GM21381 (cell line): ENCODE results near the gene PAIP2.
"Not testable (repeated sequence)": the region's sequence is repeated elsewhere in the genome, so short reads cannot be mapped to it uniquely, and the experiment has no call there.

Source experiments
- ATAC-seq: cut with Tn5 transposase; IDR thresholded peaks from one replicate; pipeline ENCODE4 v1.9.1; 2021; ENCODE audit warnings: mild to moderate bottlenecking, moderate library complexity; ENCODE audit not compliant: unreplicated experiment

The PAIP2 gene

GRCh38 chr5:139315056-139315615 lies 26.5 kb upstream of the PAIP2 start:
- no peak for ATAC-seq

- no peak for ATAC-seq
These were observed 5.8 kb upstream of the PAIP2 start for GRCh38 chr5:139335811-139336210.

DNA sequence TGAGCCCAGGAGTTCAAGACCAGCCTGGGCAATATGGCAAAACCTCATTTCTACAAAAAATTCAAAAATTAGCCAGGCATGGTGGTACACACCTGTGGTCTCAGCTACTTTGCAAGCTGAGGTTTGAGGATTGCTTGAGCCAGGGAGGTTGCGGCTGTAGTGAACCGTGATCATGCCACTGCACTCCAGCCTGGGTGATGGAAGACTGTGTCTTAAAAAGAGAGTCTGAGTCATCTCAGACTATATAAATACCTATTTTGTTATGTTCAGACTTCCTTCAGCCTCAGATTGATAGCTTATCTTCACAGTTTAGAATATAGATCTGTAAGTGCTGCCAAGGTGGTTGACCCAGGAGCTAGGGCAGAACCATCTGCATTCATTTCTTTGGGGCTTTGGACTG lies 1.6 kb upstream of the PAIP2 start:
- ATAC-seq, result no peak

- no peak for ATAC-seq
These were observed 416 bp upstream of the PAIP2 start for GRCh38 chr5:139341187-139341688.

- ATAC-seq, result peak; percentile 48
These were observed 719 bp downstream of the PAIP2 start for GRCh38 chr5:139342423-139342723.

GRCh38 chr5:139343476-139343875 lies 1.8 kb downstream of the PAIP2 start:
- ATAC-seq, result no peak

DNA sequence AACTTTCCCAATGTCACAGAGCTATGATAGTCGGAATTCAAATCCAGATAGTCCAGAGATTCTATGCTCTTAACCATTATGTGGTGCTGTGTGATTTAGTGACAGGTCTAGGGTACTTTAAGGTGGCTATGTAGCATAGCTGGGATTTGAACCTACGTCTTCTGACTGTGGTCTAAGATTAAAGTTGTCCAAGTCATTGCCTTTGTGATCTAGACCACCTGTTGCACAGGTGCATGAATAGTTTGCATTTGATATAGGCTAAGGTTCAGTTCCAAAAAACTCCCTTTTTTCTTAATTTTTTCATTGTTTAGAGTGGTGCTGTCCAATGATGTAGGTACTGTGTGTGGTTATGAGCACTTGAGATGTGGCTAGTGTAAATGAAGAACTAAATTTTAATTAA lies 2.5 kb downstream of the PAIP2 start:
- no peak for ATAC-seq

GRCh38 chr5:139345442-139345841 lies 3.8 kb downstream of the PAIP2 start:
- not testable (repeated sequence) for ATAC-seq

DNA sequence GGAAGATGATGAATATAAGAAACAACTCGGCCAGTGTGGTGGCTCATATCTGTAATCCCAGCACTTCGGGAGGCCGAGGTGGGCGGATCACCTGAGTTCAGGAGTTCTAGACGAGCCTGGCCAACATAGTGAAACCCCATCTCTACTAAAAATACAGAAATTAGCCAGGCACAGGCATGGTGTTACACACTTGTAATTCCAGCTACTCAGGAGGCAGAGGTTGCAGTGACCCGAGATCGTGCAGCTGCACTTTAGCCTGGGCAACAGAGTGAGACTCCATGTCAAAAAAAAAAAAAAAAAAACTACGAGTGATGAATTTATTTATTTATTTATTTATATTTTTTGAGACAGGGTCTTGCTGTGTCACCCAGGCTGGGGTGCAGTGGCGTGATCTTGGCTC lies 6.2 kb downstream of the PAIP2 start:
- ATAC-seq, result not testable (repeated sequence)

GRCh38 chr5:139354186-139354585 lies 12.5 kb downstream of the PAIP2 start:
- no peak for ATAC-seq

DNA sequence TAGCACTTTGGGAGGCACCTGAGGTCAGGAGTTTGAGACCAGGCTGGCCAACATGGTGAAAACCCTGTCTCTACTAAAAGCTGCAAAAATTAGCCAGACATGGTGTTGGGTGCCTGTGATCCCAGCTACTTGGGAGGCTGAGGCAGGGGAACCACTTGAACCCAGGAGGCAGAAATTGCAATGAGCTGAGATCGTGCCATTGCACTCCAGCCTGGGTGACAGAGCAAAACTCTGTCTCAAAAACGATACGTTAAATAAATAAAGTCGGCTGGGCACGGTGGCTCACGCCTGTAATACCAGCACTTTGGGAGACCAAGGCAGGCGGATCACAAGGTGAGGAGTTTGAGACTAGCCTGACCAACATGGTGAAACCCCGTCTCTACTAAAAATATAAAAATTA lies 14.2 kb downstream of the PAIP2 start:
- not testable (repeated sequence) for ATAC-seq

GRCh38 chr5:139358064-139358463 lies 16.4 kb downstream of the PAIP2 start:
- ATAC-seq, result no peak

- no peak for ATAC-seq
These were observed 18.7 kb downstream of the PAIP2 start for GRCh38 chr5:139360384-139360783.

GRCh38 chr5:139361835-139362429 lies 20.3 kb downstream of the PAIP2 start:
- no peak for ATAC-seq

DNA sequence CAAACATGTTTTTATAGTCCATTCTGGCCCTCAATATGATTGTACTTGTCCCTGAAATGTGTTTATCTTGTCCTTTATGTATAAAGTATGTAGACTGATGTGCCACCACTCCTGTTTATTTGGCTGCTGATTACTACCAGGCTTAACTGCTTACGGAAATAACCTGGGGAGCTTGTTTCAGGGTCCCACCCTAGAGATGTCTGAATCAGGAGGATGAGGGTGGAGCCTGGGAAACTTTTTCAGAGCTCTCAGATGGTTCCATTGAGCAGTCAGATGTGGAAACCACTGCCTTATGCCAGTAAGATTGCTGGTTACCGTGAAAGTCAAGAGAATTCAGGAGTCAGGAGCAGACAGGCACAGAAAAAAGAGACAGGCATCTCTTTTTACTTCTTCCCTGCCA lies 22.3 kb downstream of the PAIP2 start:
- no peak for ATAC-seq

DNA sequence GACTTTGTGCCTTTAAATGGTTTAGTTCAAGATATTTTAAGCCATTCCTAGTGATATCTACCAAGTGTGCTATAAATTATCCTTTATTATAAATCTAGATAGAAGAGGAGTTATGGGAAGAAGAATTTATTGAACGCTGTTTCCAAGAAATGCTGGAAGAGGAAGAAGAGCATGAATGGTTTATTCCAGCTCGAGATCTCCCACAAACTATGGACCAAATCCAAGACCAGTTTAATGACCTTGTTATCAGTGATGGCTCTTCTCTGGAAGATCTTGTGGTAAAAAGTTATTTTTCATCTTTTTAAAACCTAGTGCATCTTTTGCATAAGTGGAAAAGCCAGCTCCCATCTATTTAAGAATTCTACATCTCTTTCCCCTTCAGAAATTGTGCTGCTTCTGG lies 22.8 kb downstream of the PAIP2 start:
- no peak for ATAC-seq

GRCh38 chr5:139368613-139369012 lies 27.0 kb downstream of the PAIP2 start:
- no peak for ATAC-seq

DNA sequence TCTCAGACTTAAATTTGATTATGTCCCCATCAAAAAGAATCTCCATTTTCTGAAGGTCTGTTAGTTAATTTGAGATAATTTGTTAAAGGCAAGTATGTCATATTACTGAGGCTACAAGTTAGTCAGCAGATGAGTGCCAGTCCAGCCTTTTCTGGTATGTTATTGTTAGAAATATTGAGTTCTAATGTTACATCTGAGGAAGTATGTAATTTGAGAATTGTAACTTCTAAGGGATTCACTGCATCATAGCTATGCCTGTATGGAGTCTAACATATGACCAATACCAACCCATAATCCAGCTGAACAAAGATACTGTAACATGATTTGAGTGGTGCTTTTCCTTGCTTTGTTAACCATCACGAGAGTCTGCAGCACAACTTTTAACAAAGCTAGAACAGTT lies 27.5 kb downstream of the PAIP2 start:
- ATAC-seq, result no peak

GRCh38 chr5:139371482-139372435 lies 30.1 kb downstream of the PAIP2 start:
- ATAC-seq, result no peak

GRCh38 chr5:139374909-139375308 lies 33.3 kb downstream of the PAIP2 start:
- ATAC-seq, result no peak

DNA sequence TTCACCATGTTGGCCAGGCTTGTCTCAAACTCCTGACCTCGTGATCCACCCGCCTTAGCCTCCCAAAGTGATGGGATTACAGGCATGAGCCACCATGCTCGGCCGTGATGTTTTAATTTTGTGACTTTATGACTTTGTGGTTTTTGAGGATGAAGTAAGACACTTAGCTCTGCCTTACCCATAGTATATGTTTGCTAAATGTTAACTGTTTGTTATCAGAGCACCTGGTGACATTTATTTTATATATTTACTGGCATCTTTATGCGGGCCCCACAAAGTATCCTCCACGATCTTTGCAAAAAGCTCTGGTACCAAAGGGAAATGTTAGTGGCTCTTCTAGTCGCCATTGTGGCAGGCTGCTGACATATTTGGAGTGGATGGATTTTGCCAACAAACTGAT lies 34.7 kb downstream of the PAIP2 start:
- ATAC-seq, result no peak

- no peak for ATAC-seq
These were observed 35.6 kb downstream of the PAIP2 start for GRCh38 chr5:139377226-139377625.
